Measurements from ENCODE around the gene EAF1.
"Not testable (repeated sequence)": the region's sequence is repeated elsewhere in the genome, so short reads cannot be mapped to it uniquely, and the experiment has no call there.

The EAF1 gene

DNA sequence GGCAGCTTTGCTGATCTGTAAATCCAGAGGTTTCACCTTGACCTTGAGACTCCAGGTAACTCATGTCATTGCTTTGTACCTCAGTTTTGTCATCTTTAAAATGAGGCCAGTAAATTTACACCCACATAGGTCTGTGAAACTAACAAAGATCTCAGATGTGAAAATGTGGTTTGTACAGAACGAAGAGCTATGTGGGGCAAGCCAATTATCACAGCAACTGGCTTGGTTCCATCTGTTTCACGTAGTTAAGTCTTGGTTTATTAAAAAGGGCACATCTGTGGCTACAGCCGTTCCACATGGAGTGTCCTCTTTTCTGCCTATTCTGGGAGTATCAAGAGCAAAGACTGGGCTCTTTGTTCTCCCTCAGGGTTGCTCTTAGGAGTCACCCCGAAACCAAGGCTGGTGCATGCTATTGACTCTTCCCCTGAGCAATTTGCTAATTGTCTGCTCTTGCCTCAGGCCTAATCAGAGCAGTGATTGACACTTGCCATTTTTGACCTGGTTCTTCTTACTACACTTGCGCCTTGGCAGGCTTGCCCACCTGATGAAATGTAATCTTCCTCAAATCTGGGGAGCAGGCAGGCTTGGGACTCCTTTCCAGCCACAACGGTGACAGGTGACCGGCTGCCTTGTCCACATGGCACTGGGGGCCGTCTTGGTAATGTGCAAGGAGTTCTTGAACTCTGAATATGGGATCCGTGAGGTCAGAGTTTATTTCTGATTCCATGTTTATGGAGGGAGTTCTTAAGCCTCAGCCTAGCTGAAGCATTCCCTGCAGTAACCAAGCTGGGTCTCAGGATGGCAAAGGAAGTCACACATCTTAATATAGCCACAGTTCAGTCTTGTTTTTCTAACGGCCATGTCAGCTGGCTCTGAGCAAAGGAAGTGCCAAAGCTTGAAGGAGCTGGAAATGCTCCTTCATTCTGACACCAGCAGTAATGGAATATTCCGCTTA is 40.1 kb downstream of the EAF1 start:
- in situ Hi-C loops (cut with MboI; ENCODE audit: low pct_unique_long_range_greater_than_20kb, low sequenced_read_pairs), result no loop called here
- DNase-seq, result no peak

GRCh38 chr3:15470261-15470660 is 42.9 kb downstream of the EAF1 start:
- no peak for DNase-seq
- in situ Hi-C loops (cut with MboI; ENCODE audit: low pct_unique_long_range_greater_than_20kb, low sequenced_read_pairs), result no loop called here

DNA sequence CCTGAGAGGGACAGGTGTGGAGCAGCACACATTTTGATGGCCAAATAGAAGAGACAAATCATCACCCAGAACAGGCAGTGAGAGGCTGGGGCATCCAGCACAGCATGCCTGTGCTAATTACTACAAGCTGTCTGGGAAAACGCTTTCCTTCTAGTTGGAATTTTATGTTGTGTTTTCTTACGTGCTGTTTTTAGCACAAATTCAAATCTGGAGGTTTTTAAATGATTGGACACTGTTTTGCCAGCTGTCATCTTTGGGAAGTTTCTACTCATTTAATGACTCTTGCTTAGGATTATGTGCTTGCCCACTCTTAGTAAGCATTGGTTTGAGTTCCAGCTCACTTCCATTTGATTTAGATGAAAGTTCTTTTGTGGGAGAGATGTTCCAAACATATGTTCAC is 43.5 kb downstream of the EAF1 start:
- no peak for DNase-seq
- in situ Hi-C loops (cut with MboI; ENCODE audit: low pct_unique_long_range_greater_than_20kb, low sequenced_read_pairs), result no loop called here

GRCh38 chr3:15471861-15472260 is 44.5 kb downstream of the EAF1 start:
- no peak for DNase-seq
- in situ Hi-C loops (cut with MboI; ENCODE audit: low pct_unique_long_range_greater_than_20kb, low sequenced_read_pairs), result no loop called here

- in situ Hi-C loops (cut with MboI; ENCODE audit: low pct_unique_long_range_greater_than_20kb, low sequenced_read_pairs), result no loop called here
- no peak for DNase-seq
Observed at GRCh38 chr3:15475161-15475560, 47.8 kb downstream of the EAF1 start.

DNA sequence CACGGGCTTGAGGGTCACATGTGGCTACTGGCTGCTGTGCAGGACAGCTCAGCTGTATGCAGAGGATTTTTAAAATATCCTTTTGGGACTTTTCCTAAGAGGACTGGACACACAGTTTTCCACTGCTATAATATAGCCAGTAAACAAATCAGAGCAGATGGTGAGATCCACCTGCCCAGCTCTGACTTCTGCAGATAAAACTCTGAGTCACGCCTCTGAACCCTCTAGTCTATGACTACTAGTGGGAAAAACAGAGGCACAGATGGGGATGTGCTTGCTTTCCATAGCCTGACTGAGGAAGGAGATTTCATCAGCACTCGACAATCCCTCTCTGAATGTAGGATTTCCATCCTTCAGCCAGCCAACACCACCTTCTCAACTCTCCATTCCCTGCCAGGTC is 49.0 kb downstream of the EAF1 start:
- DNase-seq, result no peak
- in situ Hi-C loops (cut with MboI; ENCODE audit: low pct_unique_long_range_greater_than_20kb, low sequenced_read_pairs), result no loop called here

DNA sequence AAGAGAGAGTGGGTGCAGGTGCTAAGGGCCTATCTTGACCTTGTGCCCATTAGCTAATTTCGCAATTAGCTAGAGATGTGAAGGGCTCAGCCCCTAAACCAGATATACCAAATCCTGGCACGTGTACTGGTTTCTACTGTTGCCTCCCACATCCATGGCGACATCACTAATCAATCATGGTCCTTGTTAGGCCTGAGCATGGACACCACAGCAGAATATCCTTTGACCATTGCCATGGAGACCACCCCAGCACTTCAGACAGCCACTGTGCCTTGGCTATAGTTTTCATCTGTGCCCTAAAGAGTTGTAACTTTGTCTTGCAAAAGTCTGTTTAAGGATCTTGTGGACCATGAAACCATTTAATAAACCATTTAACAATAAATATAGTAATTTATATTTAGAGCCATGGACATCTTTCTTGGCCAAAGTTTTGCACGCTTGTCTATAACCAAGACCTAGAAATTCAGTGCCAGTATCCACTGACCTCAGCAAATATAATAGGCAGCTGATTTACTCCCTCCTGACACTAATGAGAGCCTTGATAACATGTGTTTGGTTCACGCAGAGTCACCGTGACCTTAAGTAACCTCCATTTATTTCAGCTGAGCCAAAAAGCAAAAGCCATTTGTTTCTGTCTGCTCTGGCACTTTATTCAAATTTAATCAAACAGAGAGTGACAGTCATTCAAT is 50.7 kb downstream of the EAF1 start:
- DNase-seq, result no peak
- in situ Hi-C loops (cut with MboI; ENCODE audit: low pct_unique_long_range_greater_than_20kb, low sequenced_read_pairs), result no loop called here

- in situ Hi-C loops (cut with MboI; ENCODE audit: low pct_unique_long_range_greater_than_20kb, low sequenced_read_pairs), result no loop called here
- DNase-seq, result no peak
Observed at GRCh38 chr3:15478640-15478979, 51.2 kb downstream of the EAF1 start.

DNA sequence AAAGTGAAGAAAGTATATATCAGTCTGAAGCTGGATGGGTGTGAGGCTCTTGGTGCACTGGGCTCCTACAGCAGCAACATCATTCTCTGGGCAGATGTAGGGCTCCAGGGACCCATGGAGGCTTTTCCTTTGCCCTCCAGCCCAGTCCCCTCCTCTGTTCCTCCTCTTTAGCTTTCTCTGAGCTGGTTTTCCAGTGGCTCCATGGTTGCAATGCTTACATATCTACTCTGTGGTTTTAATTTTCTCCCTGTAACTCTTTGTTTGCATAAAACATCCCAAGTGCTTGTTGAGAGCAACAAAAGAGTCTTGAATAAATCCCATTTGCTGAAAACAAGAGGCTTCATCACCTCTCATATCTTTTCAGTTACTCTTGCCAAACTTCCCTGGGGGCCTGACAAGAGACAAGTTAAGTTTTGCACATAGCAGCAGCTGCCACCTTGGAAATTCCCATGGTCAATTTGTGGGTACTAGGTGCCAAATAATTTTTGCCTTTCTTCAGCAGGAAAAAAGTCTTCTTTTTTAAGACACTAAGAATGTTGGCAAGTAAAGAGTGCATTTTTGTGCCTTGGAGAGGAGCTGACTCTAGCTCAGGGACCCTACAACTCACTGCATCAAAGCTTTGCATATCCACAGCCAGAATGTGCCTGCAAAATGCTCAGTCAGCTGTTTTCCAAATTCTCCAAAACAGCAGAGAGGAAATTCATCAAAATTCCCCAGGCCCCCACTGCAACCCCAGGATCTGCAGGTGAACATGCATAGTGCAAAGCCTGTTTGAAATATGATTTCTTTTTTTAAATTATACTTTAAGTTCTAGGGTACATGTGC is 52.2 kb downstream of the EAF1 start:
- DNase-seq, result no peak

DNA sequence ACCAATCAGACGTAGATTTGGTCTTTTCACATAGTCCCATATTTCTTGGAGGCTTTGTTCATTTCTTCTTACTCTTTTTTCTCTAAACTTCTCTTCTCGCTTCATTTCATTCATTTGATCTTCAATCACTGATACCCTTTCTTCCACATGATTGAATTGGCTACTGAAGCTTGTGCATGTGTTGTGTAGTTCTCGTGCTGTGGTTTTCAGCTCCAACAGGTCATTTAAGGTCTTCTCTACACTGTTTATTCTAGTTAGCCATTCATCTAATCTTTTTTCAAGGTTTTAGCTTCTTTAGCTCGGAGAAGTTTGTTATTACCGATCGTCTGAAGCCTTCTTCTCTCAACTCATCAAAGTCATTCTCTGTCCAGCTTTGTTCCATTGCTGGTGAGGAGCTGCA is 57.2 kb downstream of the EAF1 start:
- in situ Hi-C loops (cut with MboI; ENCODE audit: low pct_unique_long_range_greater_than_20kb, low sequenced_read_pairs); DNase-seq: not testable (repeated sequence)

More for the DNA sequence above, 52.2 kb downstream of the EAF1 start:
- in situ Hi-C loops (cut with MboI; ENCODE audit: low pct_unique_long_range_greater_than_20kb, low sequenced_read_pairs), result no loop called here

GRCh38 chr3:15486020-15486419 is 58.6 kb downstream of the EAF1 start:
- in situ Hi-C loops (cut with MboI; ENCODE audit: low pct_unique_long_range_greater_than_20kb, low sequenced_read_pairs), result no loop called here
- DNase-seq, result no peak

- in situ Hi-C loops (cut with MboI; ENCODE audit: low pct_unique_long_range_greater_than_20kb, low sequenced_read_pairs), result no loop called here
- DNase-seq, result no peak
Observed at GRCh38 chr3:15486979-15487378, 59.6 kb downstream of the EAF1 start.

- in situ Hi-C loops (cut with MboI; ENCODE audit: low pct_unique_long_range_greater_than_20kb, low sequenced_read_pairs), result no loop called here
- no peak for DNase-seq
Observed at GRCh38 chr3:15488002-15488401, 60.6 kb downstream of the EAF1 start.

- in situ Hi-C loops (cut with MboI; ENCODE audit: low pct_unique_long_range_greater_than_20kb, low sequenced_read_pairs), result no loop called here
- DNase-seq, result no peak
Observed at GRCh38 chr3:15490158-15490557, 62.8 kb downstream of the EAF1 start.

GRCh38 chr3:15491143-15491542 is 63.7 kb downstream of the EAF1 start:
- in situ Hi-C loops (cut with MboI; ENCODE audit: low pct_unique_long_range_greater_than_20kb, low sequenced_read_pairs), result no loop called here
- no peak for DNase-seq
